Ishikawa (cell line): Measurements from ENCODE around the gene CNOT2.

Experiments
- CREB1 ChIP-seq: IDR thresholded peaks from 2 replicates; pipeline ENCODE4 v1.6.1; 2012; ENCODE audit warnings: low read depth
- EP300 ChIP-seq: IDR thresholded peaks from 2 replicates; pipeline ENCODE4 v1.6.1; 2012; ENCODE audit warnings: borderline replicate concordance
- FOXM1 ChIP-seq: IDR thresholded peaks from 2 replicates; pipeline ENCODE4 v1.6.1; 2012; ENCODE audit warnings: low read depth, borderline replicate concordance
- MAX ChIP-seq: IDR thresholded peaks from 2 replicates; pipeline ENCODE4 v1.6.1; 2012
- TCF12 ChIP-seq: IDR thresholded peaks from 2 replicates; pipeline ENCODE4 v1.6.1; 2012; ENCODE audit warnings: low read depth
- YY1 ChIP-seq: IDR thresholded peaks from 2 replicates; pipeline ENCODE4 v1.6.1; 2012; ENCODE audit warnings: low read depth
- TF ChIP-seq, protein P1 (sequence below): IDR thresholded peaks from 2 replicates; pipeline ENCODE4 v1.6.1; 2012; ENCODE audit warnings: low read depth, mild to moderate bottlenecking

DNA sequence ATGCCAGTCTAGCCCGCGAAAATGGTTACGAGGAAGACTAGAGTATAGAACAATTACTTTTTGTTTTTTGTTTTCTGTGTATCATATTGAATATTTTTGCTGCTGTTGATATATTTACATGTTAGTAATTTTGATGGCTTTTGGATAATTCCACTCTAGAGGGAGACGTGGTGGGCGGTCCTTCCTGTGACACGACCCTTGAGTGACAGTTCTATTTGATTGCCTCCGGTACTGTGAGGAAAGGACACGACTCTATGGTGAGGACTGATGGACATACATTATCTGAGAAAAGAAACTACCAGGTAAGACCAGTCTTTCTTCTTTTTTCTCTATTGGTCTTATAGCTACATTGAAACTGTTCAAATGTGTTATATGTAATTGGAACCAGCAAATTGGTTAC, 34.7 kb downstream of the CNOT2 start:
- no peak for TF ChIP-seq EP300
- no peak for TF ChIP-seq YY1
- TF ChIP-seq MAX, result no peak
- TF ChIP-seq, protein P1, sequence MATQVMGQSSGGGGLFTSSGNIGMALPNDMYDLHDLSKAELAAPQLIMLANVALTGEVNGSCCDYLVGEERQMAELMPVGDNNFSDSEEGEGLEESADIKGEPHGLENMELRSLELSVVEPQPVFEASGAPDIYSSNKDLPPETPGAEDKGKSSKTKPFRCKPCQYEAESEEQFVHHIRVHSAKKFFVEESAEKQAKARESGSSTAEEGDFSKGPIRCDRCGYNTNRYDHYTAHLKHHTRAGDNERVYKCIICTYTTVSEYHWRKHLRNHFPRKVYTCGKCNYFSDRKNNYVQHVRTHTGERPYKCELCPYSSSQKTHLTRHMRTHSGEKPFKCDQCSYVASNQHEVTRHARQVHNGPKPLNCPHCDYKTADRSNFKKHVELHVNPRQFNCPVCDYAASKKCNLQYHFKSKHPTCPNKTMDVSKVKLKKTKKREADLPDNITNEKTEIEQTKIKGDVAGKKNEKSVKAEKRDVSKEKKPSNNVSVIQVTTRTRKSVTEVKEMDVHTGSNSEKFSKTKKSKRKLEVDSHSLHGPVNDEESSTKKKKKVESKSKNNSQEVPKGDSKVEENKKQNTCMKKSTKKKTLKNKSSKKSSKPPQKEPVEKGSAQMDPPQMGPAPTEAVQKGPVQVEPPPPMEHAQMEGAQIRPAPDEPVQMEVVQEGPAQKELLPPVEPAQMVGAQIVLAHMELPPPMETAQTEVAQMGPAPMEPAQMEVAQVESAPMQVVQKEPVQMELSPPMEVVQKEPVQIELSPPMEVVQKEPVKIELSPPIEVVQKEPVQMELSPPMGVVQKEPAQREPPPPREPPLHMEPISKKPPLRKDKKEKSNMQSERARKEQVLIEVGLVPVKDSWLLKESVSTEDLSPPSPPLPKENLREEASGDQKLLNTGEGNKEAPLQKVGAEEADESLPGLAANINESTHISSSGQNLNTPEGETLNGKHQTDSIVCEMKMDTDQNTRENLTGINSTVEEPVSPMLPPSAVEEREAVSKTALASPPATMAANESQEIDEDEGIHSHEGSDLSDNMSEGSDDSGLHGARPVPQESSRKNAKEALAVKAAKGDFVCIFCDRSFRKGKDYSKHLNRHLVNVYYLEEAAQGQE, result no peak
- TF ChIP-seq TCF12, result no peak
- TF ChIP-seq CREB1, result no peak
- TF ChIP-seq FOXM1, result no peak
